GM23338 (cell line): ENCODE measurements around the gene RIMS1. TPM values are rescaled to one million over a fixed set of nuclear protein-coding genes. Genes with fewer than 3 reads are reported as not detected.

ENCODE experiments used
- ATAC-seq: fragments of 200-7000 bp; cut with Tn5 transposase; 3 replicates; pipeline ENCODE4 v1.9.1; 2020
- DNase-seq: peaks from one replicate; pipeline ENCODE4 v3.0.0-alpha.2; 2015; ENCODE audit warnings: low spot score
- H2AFZ ChIP-seq: fragments of 200-600 bp; sonication (generic); 2 replicates; pipeline ENCODE4 v1.8.0; 2016; ENCODE audit warnings: antibody characterized with exemption, mild to moderate bottlenecking, moderate library complexity
- H3F3A ChIP-seq: fragments of 200-600 bp; sonication (generic); replicated peaks from 2 replicates; pipeline ENCODE4 v1.8.0; 2017; ENCODE audit warnings: antibody characterized with exemption, mixed run types, low read depth
- H3K27ac ChIP-seq: fragments of 200-600 bp; sonication (generic); 2 replicates; pipeline ENCODE4 v1.6.1; 2016; ENCODE audit warnings: low read depth
- H3K27me3 ChIP-seq: fragments of 200-600 bp; sonication (generic); 2 replicates; pipeline ENCODE4 v1.8.0; 2016; ENCODE audit warnings: mild to moderate bottlenecking, mixed run types, moderate library complexity; ENCODE audit not compliant: insufficient read depth
- H3K36me3 ChIP-seq: fragments of 200-600 bp; sonication (generic); 2 replicates; pipeline ENCODE4 v1.8.0; 2016; ENCODE audit warnings: mild to moderate bottlenecking; ENCODE audit not compliant: insufficient read depth
- H3K4me1 ChIP-seq: fragments of 200-600 bp; sonication (generic); 2 replicates; pipeline ENCODE4 v1.8.0; 2016; ENCODE audit warnings: mild to moderate bottlenecking, moderate library complexity; ENCODE audit not compliant: insufficient read depth
- H3K4me2 ChIP-seq: fragments of 200-600 bp; sonication (generic); 2 replicates; pipeline ENCODE4 v1.7.1; 2017; ENCODE audit warnings: mixed run types
- H3K4me3 ChIP-seq: fragments of 200-600 bp; sonication (generic); 2 replicates; pipeline ENCODE4 v1.6.1; 2016; ENCODE audit warnings: mixed run types
- H3K79me2 ChIP-seq: fragments of 200-600 bp; sonication (generic); replicated peaks from 2 replicates; pipeline ENCODE4 v1.8.0; 2017; ENCODE audit warnings: mild to moderate bottlenecking; ENCODE audit not compliant: insufficient read depth
- H3K9me2 ChIP-seq: fragments of 200-600 bp; sonication (generic); 2 replicates; pipeline ENCODE4 v1.8.0; 2017; ENCODE audit not compliant: insufficient read depth
- H4K20me1 ChIP-seq: fragments of 200-600 bp; sonication (generic); replicated peaks from 2 replicates; pipeline ENCODE4 v1.8.0; 2017; ENCODE audit warnings: mild to moderate bottlenecking; ENCODE audit not compliant: insufficient read depth
- H3K27ac Mint-ChIP-seq: 2 replicates; pipeline ENCODE4 v1.8.0; 2020; ENCODE audit warnings: inconsistent platforms, mild to moderate bottlenecking, moderate library complexity, mixed read lengths
- H3K27me3 Mint-ChIP-seq: 3 replicates; pipeline ENCODE4 v1.8.0; 2022; ENCODE audit warnings: low read depth, mild to moderate bottlenecking, moderate library complexity, mixed read lengths, inconsistent platforms; ENCODE audit not compliant: insufficient read depth, poor library complexity
- H3K36me3 Mint-ChIP-seq: 3 replicates; pipeline ENCODE4 v1.8.0; 2021; ENCODE audit warnings: low read depth, mild to moderate bottlenecking, inconsistent platforms, moderate library complexity, mixed read lengths
- H3K4me1 Mint-ChIP-seq: 3 replicates; pipeline ENCODE4 v1.8.0; 2020; ENCODE audit warnings: mild to moderate bottlenecking, inconsistent platforms, mixed read lengths
- H3K4me3 Mint-ChIP-seq: 3 replicates; pipeline ENCODE4 v1.8.0; 2021; ENCODE audit warnings: moderate library complexity, mild to moderate bottlenecking, inconsistent platforms, mixed read lengths
- H3K9me3 Mint-ChIP-seq: 3 replicates; pipeline ENCODE4 v1.8.0; 2020; ENCODE audit warnings: moderate library complexity, mild to moderate bottlenecking, inconsistent platforms, mixed read lengths
- CREB1 ChIP-seq: fragments of 250-450 bp; sonication (Bioruptor Pico); IDR thresholded peaks from 2 replicates; pipeline ENCODE4 v1.5.0; 2020; ENCODE audit warnings: low read depth, mild to moderate bottlenecking, moderate library complexity
- CTCF ChIP-seq, 2 experiments: fragments of 200-600 bp in 1 of 2; sonication (generic) in 1 of 2; conservative IDR thresholded peaks; 2 replicates each; pipeline versions ENCODE4 v1.5.1 to v1.6.1; 2016 to 2017; ENCODE audit warnings: antibody characterized with exemption in 2 of 2, low read depth in 2 of 2, mild to moderate bottlenecking in 2 of 2, moderate library complexity in 1 of 2
- ETS1 ChIP-seq: IDR thresholded peaks from 2 replicates; pipeline ENCODE4 v1.6.1; 2016; ENCODE audit warnings: antibody characterized with exemption
- JUNB ChIP-seq: IDR thresholded peaks from one replicate; pipeline ENCODE4 v1.6.1; 2016; ENCODE audit warnings: antibody characterized with exemption; ENCODE audit not compliant: unreplicated experiment
- REST ChIP-seq: IDR thresholded peaks from one replicate; pipeline ENCODE4 v1.6.1; 2018; ENCODE audit warnings: antibody characterized with exemption; ENCODE audit not compliant: unreplicated experiment
- STAT1 ChIP-seq: IDR thresholded peaks from one replicate; pipeline ENCODE4 v1.6.1; 2016; ENCODE audit warnings: antibody characterized with exemption; ENCODE audit not compliant: unreplicated experiment
- ZNF114 ChIP-seq: fragments of 250-450 bp; sonication (Bioruptor Pico); IDR thresholded peaks from 2 replicates; pipeline ENCODE4 v1.5.0; 2020; ENCODE audit warnings: mild to moderate bottlenecking, moderate library complexity
- ZNF331 ChIP-seq: fragments of 250-450 bp; sonication (Bioruptor Pico); IDR thresholded peaks from 2 replicates; pipeline ENCODE4 v1.5.0; 2020; ENCODE audit warnings: low read depth, mild to moderate bottlenecking, moderate library complexity
- ZNF462 ChIP-seq: fragments of 250-450 bp; sonication (Bioruptor Pico); IDR thresholded peaks from 2 replicates; pipeline ENCODE4 v1.5.0; 2020; ENCODE audit warnings: mild to moderate bottlenecking, moderate library complexity
- polyA plus RNA-seq: library from polyadenylated mRNA; unstranded; fragments of >200 nt; fragmentation: Nextera tagmentation; extraction: Ambion mirVana; gene quantifications from 2 replicates; pipeline ENCODE4 v1.2.1, GENCODE V29; 2016
- total RNA-seq: library from RNA; depleted of rRNA; stranded (reverse); fragments of >200 nt; shearing (Covaris generic); gene quantifications from 2 replicates; pipeline ENCODE4 v1.2.3, GENCODE V29; 2014

The RIMS1 gene
- total and polyA plus RNA-seq, 2 experiments from 2014 or later, result 0.89 to 4.0 TPM

GRCh38 chr6:72262254-72262653 lies 375.9 kb downstream of the RIMS1 start:
- no peak for TF ChIP-seq JUNB
- no peak for TF ChIP-seq STAT1
- TF ChIP-seq ZNF114 (CRISPR knock-in tag), result no peak
- no peak for TF ChIP-seq REST
- TF ChIP-seq ZNF331 (CRISPR knock-in tag), result no peak
- TF ChIP-seq ZNF462 (CRISPR knock-in tag), result no peak
- no peak for TF ChIP-seq CTCF (conservative IDR thresholded peaks at IDR 0.05; ENCODE audit: low read depth in 2 of 2)
- TF ChIP-seq ETS1, result no peak
- no peak for TF ChIP-seq CREB1 (CRISPR knock-in tag)
- Histone ChIP-seq H3K4me3 (no peak overlapping the region), H3K4me1 (peaks cover 15% of the 10 kb centered on the region), H3K36me3 (no peaks in the 10 kb centered on the region), H4K20me1 (no peaks in the 10 kb centered on the region), H3K4me2 (no peak overlapping the region), H3K27ac (no peak overlapping the region), H3F3A (no peaks in the 10 kb centered on the region), H3K9me2 (no peaks in the 10 kb centered on the region), H2AFZ (no peak overlapping the region), H3K79me2 (no peaks in the 10 kb centered on the region), H3K27me3 (no peaks in the 10 kb centered on the region)
- Mint-ChIP-seq H3K4me3 (no peak overlapping the region), H3K27ac (no peak overlapping the region), H3K9me3 (no peaks in the 10 kb centered on the region), H3K27me3 (no peaks in the 10 kb centered on the region), H3K4me1 (peaks cover 14% of the 10 kb centered on the region; the same call in 2 of the 3 replicates), H3K36me3 (no peaks in the 10 kb centered on the region)
- DNase-seq, result no peak
- ATAC-seq, result no peak
